ENCODE data around the gene AMELX.

GRCh38 chrX:11336201-11336600, 43.0 kb downstream of the AMELX start:
- TF ChIP-seq CTCF (IDR thresholded peaks at IDR 0.05) (no peak), ZFX (IDR thresholded peaks at IDR 0.05; ENCODE audit: borderline replicate concordance) (no peak)
